Fibroblast of villous mesenchyme (primary cell): ENCODE results near the gene C20orf202. TPM values are rescaled to one million over a fixed set of nuclear protein-coding genes. Genes with fewer than 3 reads are reported as not detected.

Experiments used
- DNase-seq: peaks from one replicate; pipeline ENCODE4 v3.0.0-alpha.2; 2010; ENCODE audit warnings: low read depth
- H3K4me3 ChIP-seq: 2 replicates; pipeline ENCODE4 v1.5.1; 2011; ENCODE audit warnings: low read depth, mild to moderate bottlenecking, low read length
- CTCF ChIP-seq: IDR thresholded peaks from 2 replicates; pipeline ENCODE4 v1.5.1; 2012; ENCODE audit warnings: low read depth, mild to moderate bottlenecking, low read length; ENCODE audit not compliant: insufficient read depth
- total RNA-seq: library from RNA; depleted of rRNA; stranded (reverse); fragments of >200 nt; gene quantifications from 2 replicates; pipeline ENCODE4 v1.2.3, GENCODE V29; 2012

C20orf202 gene
- total RNA-seq, 1 donor: under 0.01 TPM

DNA sequence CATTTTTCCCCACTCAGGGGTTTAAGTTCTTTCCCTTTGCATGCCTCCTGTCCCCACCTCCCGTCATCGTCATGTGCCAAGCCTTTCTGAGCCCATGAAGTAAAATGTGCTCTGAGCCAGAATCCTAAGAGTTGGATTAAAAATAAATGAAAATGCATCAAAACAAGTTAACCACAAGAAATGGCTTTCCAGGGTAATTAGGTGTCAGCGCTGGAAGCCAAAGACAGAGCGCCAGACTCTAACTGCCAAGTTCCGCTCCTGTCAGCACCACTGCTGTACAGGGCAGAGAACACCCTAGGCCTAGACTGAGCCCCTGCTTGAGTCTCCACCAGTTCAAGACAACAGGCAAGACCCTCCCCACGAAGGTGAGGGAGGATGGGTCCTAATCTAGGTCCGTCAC lies 5.5 kb upstream of the C20orf202 start:
- no peak for DNase-seq
- no peak for TF ChIP-seq CTCF
- H3K4me3 ChIP-seq: no peak overlapping the region

DNA sequence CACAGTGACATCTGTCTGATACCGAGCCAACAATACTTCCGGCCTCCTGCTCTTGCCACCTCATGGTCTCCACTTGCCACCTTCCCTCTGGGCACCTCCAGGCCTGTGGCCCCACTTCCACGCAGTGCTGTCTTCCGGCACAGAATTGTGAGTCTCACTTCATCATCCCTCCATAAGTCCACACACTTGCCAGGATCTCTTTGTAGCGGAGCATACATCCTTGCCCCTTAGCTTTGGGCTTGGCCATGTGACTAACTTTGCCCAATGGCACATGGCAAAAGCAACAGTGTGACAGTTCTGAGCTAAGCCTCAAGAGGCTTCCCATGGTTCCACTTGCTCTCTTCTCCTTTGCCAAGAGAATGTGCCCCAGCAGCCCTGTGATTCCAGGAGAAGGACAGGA lies 4.5 kb upstream of the C20orf202 start:
- DNase-seq: no peak
- no peak overlapping the region for H3K4me3 ChIP-seq
- no peak for TF ChIP-seq CTCF

- H3K4me3 ChIP-seq: no peak overlapping the region
- DNase-seq: no peak
- no peak for TF ChIP-seq CTCF
Measured at GRCh38 chr20:1199212-1199873, 3.9 kb upstream of the C20orf202 start.

DNA sequence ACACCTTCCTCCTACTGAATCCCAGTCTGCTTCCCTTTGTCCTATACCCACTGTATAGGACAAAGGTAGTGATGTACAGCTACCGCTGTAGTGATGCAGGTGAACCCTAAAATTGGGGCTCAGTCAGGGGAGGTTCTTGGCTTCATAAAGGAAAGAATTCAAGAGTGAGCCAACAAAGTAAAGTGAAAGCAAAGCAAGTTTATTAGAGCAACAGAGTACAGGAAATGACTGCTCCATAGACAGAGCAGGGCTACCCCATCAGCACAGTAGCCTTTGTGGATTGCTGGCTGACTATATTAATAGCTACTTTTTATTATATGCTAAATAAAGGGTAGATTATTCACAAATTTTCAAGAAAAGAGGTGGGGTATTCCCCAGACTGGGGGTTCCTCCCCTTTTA lies 3.3 kb upstream of the C20orf202 start:
- no peak overlapping the region for H3K4me3 ChIP-seq
- no peak for TF ChIP-seq CTCF
- DNase-seq: no peak

DNA sequence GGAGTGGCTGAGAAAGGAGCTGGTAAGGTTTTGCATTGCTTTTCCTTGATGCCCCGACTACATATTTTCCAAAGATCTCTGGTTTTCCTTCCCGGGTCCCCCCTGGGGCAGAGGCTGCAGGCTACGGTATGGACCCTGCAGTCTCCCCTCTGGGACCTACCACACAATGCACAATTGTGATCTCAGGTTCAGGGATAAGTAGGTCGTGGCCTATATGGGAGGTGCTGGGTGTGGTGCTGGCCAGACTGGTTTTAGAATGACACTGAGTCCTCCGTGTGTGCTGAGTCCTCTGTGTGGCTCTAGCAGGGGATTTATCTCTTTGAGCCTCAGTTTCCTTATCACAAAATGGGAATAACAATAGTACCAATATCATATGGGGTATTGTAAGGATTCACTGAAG lies 376 bp downstream of the C20orf202 start:
- H3K4me3 ChIP-seq: no peak overlapping the region
- no peak for DNase-seq

DNA sequence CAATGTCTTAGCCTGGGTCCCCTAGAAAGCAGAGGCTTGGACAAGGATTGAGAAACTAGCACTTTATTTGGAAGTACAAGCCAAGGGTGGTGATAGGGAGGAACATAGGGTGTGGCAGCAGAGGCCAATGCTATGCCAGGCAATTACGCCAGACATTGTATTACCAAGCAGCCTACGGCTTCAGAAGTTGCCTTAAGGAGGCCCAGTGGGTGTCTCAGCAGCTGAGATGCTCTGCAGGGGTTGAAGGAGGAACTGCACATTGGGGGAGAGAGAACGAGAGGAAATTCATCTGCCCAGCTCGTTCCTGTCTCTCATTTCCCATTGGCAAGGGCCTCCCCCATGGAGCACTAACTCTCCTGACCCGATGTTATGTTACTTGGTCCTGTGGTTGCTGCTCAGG lies 859 bp downstream of the C20orf202 start:
- H3K4me3 ChIP-seq: no peak overlapping the region
- DNase-seq: no peak
- no peak for TF ChIP-seq CTCF

More for the DNA sequence above, 376 bp downstream of the C20orf202 start:
- no peak for TF ChIP-seq CTCF

- no peak for DNase-seq
- no peak for TF ChIP-seq CTCF
Measured at GRCh38 chr20:1204576-1204975, 1.3 kb downstream of the C20orf202 start.

More at GRCh38 chr20:1204576-1204975, 1.3 kb downstream of the C20orf202 start:
- no peak overlapping the region for H3K4me3 ChIP-seq
